ENCODE data around the gene PYROXD2.

The PYROXD2 gene

DNA sequence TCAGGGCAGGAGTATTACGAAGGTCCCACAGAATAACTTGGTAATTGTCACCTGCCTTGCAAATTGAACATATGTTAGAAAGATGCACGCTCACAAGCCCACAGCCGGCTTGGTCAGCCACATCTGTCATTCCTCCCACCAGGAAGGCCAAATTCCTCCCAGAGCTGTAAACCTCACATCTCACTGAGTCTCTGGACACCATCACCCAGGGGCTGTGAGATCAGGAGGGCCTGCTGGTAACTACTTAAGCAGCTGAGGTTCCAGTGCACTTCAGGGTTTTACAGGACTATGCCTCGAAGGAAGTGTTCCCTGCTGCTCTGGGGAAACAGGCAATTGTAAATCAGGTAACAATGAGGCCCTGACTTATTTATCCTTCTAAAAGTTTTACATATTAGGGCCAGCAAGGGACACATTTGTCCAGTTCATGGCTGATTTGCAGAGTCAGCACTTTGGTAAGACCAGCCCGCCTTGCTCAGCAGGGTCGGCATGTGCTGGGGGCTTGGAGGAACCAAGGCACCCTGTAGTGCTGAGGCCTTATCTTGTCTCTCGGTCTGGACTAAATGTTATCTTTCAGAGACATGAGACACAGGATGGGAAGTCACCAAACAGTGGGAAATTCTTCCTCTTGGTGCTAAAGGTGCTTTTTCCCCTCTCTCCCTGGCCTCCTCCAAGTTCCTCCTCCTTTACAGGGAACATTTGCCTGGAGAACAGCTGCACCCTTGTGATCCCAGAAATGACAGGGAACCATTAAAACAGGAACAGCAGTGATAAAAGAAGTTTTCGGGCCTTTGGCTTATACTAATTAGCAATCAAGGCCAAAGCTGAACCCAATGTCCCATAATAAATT is 34.3 kb downstream of the PYROXD2 start:
- no peak for TF ChIP-seq GATA2 (IDR thresholded peaks at IDR 0.05; ENCODE audit: low read depth, low read length)
- TF ChIP-seq GATA3 (IDR thresholded peaks at IDR 0.05; ENCODE audit: low read depth, low read length) = no peak

DNA sequence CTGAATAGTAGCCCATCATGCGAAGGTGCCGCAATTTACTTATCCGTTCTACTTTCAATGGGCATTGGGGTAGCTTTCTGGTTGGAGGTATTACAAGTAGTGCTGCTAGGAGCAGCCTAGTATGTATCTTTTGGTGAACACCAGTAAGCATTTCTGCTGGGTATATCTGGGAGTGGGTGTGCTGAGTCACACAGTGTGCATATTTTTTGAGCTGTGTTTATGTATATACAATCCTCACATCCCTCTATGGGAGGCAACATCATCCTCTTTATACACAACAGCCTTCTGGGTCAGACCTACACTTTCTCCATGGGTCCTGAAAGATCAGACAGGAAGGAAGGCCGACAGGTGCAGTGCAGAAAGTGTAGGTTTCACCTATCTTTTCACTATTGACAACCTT is 36.3 kb downstream of the PYROXD2 start:
- TF ChIP-seq GATA2 (IDR thresholded peaks at IDR 0.05; ENCODE audit: low read depth, low read length) (no peak), GATA3 (IDR thresholded peaks at IDR 0.05; ENCODE audit: low read depth, low read length) (no peak)

DNA sequence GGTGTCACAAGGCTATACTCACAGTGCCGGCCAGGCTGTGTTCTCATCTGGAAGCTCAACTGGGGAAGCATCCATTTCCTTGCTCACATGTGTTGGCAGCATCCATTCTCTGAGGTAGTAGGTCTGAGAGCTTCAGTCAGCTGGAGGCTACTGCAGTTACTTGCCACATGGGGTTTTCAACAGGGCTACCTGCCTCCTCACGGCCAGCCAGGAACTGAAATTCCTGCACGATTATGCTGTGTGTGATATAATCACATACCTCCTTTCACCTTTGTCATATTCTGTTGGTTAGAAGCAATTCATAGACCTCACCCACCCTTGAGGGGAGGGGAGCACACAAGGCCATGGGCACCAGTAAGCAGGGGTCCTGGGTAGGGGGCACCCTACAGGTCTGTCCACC is 37.4 kb downstream of the PYROXD2 start:
- TF ChIP-seq GATA2 (IDR thresholded peaks at IDR 0.05; ENCODE audit: low read depth, low read length) = no peak
- TF ChIP-seq GATA3 (IDR thresholded peaks at IDR 0.05; ENCODE audit: low read depth, low read length) = no peak

DNA sequence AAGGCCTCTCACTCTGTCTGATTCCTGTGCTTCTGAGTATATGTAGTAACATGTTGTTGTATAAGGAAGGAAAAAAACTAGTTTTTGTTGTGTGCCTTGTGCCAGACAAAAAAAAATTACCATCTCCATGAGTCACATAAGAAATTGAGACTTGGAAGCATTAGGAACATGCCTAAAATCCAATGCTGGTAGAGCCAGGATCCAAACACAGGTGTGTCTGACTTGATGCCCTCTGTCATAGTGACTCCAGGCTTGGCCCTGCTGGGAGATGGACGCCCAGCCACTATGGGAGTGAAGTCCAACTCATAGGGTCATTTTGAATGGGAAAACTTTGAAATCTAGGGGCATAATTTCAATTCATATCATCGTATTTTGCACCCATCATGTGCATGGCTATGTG is 38.0 kb downstream of the PYROXD2 start:
- TF ChIP-seq GATA3 (IDR thresholded peaks at IDR 0.05; ENCODE audit: low read depth, low read length) = no peak
- TF ChIP-seq GATA2 (IDR thresholded peaks at IDR 0.05; ENCODE audit: low read depth, low read length) = no peak

DNA sequence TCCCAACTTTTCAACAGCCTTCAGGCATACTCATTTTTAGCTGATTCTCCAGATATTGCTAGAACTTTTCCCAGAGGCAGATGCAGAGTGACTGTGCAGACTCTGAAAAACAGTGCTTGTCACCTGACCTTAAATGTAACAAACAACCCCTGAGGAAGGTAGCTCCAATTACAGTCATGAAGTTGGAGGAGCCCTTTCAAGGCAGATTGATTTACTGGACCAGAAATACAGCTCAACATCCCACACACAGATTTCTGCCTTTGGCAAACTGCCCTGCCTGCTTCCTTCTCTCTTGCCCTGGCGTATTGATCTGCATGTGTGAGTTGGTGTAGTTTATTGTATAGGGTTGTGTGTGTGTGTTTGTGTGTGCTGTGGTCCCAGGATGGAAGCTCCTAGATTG is 38.5 kb downstream of the PYROXD2 start:
- TF ChIP-seq GATA2 (IDR thresholded peaks at IDR 0.05; ENCODE audit: low read depth, low read length) (no peak), GATA3 (IDR thresholded peaks at IDR 0.05; ENCODE audit: low read depth, low read length) (no peak)

DNA sequence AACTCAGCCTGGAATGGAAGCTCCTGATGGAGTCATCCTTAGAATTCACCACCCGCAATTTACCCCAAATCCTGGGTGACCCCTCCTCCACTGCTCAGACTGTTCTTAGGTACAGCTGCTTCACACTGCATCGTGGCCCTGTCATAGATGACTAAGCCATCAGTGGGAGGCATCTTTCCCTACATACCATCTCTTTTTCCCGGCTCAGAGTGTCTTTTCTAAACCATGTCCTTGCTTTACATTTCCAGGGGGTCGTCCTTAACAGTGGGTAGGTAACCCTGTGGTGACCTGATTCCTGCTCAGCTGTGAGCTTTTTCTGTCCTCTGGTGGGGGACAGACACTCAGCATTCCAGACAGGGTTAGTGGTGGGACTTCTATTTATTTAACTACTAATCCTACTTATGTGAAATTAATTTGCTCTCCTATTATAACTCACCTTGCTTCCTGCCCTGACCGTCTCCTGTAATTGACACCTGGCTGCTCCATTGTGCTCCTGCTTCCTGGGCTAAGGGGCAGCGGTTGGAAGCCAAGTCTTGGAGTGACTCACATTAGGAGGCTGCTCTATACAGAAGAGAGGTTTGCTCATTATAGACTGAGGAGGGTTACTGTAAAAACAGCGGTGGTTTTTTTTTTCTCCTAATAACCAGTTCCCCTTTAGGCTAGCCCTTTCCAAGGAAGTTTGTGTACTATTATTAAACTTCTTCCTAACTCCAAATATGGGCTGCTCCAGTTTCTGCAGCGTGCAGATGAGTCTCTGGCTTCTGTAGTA is 40.6 kb downstream of the PYROXD2 start:
- no peak for TF ChIP-seq GATA2 (IDR thresholded peaks at IDR 0.05; ENCODE audit: low read depth, low read length)
- TF ChIP-seq GATA3 (IDR thresholded peaks at IDR 0.05; ENCODE audit: low read depth, low read length) = no peak

DNA sequence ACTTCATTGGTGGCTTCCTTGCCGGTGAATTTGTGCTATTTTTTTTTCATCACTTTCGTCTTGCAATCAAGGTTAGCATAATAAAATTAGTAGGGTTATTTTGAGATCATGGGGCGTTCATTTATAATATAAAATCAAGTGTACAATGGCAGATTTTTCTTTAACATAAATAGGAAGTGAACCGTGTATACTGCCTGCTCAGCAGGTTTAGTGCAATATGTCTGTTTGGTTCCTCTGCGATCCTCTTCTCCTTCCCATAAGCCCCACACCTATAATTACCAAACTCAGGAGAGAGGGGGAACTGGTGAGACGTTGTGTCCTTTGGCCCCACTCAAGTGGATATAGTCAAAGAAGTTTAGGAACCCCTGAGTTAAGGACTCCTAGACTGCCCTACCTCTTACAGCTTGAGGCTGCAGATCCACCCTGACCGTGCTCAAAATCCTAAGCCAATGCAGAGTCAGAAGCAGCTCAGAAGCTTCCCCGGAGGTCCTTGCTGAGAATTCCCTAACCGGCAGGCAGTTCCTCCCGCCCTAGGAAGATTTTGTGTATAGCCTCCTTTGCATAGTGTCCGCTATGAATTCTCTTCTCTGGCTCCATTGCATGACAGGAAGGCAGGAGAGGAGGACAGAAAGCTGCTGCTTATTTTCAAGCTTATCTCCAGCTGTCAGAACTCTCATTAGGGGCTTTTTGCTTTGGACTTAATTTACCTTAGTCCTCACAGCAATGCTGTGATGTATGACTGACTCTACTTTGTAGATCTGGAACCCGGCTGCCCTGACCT is 41.5 kb downstream of the PYROXD2 start:
- TF ChIP-seq GATA3 (IDR thresholded peaks at IDR 0.05; ENCODE audit: low read depth, low read length) (no peak), GATA2 (IDR thresholded peaks at IDR 0.05; ENCODE audit: low read depth, low read length) (peak; percentile 55)

DNA sequence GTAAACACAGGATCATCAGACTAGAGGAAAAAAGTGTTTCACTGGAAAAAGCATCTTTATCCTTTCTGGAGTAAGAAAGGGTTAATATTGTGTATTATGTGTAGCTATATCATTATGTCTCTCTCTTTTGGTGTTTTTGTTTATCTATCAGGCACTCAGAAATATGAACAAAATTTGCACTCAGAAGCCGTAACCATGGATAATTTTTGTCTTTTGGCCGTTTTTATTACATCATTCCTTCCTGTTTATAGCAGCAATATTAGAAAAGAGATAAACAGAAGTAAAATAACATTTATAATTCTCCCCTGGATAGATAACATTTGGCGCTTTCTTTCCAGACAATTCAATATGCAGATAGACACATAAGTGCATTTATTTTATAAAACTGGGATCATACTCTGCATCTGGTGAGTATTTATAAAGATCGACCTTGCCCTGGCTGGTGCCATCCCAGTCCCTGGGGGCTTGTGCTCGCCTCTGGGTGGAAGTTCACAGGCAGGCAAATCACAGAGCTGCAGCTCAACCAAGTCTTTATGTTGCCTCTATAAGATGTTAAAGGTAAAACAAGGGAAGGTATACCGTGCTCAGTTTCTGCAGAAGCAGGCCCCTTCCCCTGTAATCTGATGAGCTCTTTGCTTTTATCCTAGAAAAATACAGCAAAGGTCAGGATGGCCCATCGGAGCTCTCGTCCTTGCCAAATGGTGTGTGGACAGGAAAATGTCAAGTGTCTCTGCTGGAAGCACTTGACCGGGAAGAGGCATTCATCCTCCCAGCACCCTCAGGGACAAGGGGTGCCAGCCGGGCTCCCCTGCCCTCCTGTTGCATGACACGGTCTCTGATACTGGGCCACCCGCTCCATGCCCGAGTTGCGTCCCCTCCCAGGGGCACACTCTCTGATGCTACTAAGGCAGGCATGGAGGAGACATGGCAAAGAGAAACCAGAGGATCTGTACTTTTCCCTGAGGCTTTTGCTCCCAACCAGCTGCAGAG is 43.9 kb downstream of the PYROXD2 start:
- TF ChIP-seq GATA3 (IDR thresholded peaks at IDR 0.05; ENCODE audit: low read depth, low read length) (no peak), GATA2 (IDR thresholded peaks at IDR 0.05; ENCODE audit: low read depth, low read length) (no peak)

DNA sequence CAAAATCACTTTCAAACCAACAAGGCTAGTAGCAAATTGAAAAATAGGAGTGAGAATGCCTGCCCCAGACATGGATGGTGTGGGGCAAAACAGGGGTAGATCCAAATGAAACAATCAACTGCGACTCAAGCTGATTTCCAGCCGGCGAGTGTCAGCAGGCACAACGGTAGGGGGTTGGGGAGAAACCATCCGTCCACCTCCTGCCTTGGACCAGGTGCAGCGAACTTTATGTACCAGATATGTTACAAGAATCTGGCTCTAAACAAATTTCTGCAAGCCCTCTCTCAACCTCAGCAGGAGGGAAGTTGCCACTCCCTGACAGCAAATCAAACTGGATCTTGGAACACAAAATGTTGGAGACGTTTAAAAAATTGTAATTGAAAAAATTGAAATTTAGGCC is 45.2 kb downstream of the PYROXD2 start:
- TF ChIP-seq GATA2 (IDR thresholded peaks at IDR 0.05; ENCODE audit: low read depth, low read length) = no peak
- no peak for TF ChIP-seq GATA3 (IDR thresholded peaks at IDR 0.05; ENCODE audit: low read depth, low read length)

DNA sequence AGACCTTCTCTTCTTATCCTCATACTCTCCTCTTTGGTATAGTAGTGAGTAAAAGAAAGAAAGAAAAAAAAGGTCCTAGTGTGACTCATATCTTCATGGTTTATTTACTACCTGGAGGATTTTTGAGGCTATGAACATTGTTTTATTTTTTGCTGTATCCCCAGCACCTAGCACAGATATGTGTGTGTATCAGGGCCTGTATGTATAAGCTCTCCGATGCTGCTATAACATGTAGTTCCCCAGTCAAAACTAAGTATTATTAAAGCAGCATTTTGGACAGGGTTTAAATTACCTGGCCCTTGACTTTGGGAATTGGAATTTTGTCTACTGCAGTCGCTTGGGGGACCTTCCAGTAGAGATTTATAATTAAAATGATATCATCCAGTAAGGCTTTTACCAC is 46.3 kb downstream of the PYROXD2 start:
- TF ChIP-seq GATA2 (IDR thresholded peaks at IDR 0.05; ENCODE audit: low read depth, low read length) (no peak), GATA3 (IDR thresholded peaks at IDR 0.05; ENCODE audit: low read depth, low read length) (no peak)

DNA sequence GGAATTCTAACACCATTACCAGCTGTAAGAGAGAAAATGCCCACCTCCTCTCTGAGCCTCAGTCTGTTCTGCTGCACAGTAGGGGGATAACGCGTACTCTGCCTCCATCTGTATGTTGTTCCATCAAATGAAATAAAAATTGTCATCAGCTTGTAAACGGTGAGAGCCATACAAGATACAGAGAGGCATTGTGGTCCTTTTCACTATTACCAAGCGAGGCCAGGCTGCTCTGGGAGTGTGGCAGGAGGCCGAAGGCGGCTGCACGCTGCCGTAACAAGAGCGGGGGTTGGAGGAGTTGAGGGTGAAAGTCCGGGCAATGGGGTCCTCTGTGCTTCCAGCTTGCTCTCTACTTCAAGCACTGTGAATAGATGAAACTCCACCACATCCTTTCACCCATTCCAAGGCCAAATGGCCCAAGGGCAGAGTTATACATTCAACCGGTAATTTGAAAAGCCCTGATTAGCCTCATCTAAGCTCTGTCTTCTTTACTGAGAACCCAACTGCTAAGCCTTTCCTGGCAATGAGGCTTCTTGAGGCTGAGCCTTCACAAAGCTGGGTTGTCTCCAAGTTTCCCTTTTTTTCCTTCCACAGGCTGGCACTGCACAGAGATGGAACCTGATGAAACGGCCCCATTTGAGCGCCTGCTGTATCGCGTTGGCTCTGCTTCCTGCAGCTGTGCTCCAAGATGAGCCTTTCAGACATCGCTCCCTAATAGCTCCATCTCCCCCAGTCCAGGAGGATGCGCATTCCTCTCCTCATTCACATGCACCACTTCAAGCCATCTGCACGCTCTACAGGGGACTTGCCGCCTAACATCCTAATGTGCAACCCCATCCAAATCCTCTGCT is 47.2 kb downstream of the PYROXD2 start:
- TF ChIP-seq GATA2 (IDR thresholded peaks at IDR 0.05; ENCODE audit: low read depth, low read length) (no peak), GATA3 (IDR thresholded peaks at IDR 0.05; ENCODE audit: low read depth, low read length) (no peak)

DNA sequence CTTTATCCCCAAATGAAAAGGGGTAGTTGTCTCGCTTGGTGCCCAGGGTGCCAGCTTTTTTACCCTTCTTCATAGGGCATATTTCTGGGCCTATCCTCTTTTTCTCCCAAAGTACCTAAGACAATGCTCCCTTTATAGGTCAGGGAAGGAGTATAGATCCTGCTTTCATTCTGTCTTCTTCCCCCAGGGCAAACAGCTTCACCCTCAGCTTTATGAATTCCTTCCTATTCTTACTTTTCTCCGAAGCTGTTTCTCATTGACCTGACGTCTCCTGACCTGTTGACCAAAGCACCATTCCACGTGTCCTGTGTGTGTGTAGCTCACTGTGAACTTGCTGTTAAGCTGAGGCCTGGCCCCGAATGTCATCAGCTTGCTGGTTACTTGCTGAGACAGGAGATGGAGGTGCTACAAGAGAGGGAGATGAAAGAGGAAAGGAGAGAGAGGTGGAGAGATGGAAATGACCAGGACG is 48.9 kb downstream of the PYROXD2 start:
- TF ChIP-seq GATA2 (IDR thresholded peaks at IDR 0.05; ENCODE audit: low read depth, low read length) = no peak
- no peak for TF ChIP-seq GATA3 (IDR thresholded peaks at IDR 0.05; ENCODE audit: low read depth, low read length)
